GM18508 (cell line): ENCODE results near the gene PCNT.
"Not testable (repeated sequence)": the region's sequence is repeated elsewhere in the genome, so short reads cannot be mapped to it uniquely, and the experiment has no call there.

Experiments used
- ATAC-seq: cut with Tn5 transposase; IDR thresholded peaks from one replicate; pipeline ENCODE4 v1.9.1; 2021; ENCODE audit warnings: moderate number of reproducible peaks; ENCODE audit not compliant: insufficient read depth, unreplicated experiment

The PCNT gene

DNA sequence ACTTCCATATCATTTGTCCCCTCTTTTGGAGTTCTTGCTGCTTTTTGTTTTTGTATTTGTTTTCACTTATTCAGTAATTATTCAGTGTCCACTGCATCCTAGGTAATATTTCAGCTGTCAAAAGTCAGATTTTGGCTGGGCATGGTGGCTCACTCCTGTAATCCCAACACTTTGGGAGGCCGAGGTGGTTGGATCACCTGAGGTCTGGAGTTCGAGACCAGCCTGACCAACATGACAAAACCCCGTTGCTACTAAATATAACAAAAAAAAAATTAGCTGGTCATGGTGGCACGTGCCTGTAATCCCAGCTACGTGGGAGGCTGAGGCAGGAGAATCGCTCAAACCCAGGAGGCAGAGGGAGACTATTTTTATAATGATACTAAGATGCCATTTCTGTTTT, 141.2 kb downstream of the PCNT start:
- ATAC-seq = not testable (repeated sequence)

DNA sequence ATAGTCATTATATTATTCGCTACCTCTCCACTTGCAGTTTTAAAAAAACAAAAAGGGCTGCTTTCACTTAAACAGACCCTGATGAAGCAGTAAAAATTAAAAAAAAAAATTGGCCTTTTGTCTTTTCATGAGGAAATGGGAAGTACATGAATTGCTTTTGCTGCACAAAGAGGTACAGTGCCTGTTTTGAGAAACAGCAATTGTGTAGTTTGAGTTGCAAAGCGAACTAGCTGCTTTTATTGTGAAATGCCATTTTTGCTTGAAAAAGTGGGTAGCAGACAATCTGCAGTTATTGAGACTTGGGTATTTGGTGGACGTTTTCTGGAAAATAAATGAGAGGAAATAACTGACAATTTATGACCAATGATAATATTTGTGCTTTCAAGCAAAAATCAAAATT, 141.7 kb downstream of the PCNT start:
- no peak for ATAC-seq

DNA sequence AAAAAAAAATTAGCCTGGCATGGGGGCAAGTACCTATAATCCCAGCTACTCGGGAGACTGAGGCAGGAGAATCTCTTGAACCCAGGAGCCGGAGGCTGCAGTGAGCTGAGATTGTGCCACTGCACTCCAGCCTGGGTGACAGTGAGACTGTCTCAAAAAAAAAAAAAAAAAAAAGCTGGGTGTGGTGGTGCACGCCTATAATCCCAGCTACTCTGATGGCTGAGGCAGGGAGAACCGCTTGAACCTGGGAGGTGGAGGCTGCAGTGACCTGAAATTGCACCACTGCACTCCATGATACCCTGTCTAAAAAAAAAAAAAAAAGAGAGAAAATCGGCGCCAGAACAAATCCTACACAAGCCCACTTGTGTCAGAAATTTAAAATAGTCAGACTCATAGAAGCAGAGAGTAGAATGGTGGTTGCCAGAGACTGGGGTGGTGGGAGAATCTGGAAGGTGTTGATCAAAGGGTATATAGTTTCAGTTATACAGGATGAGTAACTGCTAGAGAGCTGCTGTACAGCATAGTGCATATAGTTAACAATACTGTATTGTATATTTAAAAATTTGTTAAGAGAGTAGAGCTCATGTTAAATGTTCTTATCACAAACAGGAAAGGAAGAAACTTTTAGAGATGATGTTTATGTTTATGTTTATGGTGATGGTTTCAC, 144.3 kb downstream of the PCNT start:
- ATAC-seq = no peak

DNA sequence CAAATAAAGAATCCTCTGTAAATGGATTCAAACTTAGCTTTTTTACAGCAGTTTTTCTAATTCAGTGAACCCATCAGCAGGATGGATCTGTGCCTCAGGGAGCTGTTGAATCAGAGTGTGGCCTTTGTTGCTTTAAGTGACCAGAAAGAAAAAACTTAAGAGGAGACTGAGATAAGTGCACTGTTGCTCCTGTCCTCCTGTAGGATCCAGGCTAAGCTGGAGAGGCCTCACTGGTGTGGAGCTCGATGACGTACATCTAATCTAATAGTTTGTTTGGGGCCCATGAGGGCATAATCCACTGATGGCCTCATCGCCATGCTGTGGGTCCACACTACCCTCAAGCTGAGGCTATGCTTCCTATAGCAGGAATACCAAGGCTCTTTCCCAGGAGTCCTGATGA, 145.3 kb downstream of the PCNT start:
- no peak for ATAC-seq

DNA sequence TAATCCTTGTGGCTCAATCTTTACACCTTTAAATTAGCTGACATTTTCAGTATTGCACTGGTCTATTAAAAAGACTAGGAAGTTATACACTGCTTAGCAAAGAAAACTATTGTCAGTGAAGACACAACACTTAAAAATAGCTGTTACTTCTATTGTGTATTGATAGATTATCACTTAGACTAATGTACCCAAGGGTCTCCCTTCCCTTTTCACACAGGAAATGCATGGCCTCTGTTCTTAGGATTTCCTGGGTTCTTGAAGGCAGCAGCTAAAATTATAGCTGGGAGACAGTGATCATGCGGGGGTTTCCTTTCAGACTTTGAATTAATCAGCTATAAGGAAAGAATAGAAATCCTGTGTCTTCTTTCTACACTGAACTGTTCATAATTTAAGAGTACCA, 147.6 kb downstream of the PCNT start:
- no peak for ATAC-seq

DNA sequence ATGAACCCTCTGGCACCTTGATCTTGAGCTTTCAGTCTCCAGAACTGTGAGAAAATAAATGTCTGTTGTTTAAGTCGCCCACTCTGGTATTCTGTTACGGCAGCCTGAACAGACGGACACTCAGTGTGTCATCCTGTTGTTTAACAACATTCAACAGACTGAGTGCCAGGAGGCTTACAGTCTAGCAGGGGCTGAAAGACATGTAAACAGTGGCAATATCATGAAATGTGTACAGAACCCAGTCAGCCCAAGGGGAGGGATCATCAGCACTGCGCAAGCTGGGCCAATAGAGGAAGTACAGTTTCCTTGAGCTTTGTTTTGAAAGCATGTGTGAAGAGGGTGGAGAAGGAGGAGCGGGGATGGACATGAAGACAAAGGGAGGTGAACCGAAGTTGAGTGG, 148.3 kb downstream of the PCNT start:
- no peak for ATAC-seq

DNA sequence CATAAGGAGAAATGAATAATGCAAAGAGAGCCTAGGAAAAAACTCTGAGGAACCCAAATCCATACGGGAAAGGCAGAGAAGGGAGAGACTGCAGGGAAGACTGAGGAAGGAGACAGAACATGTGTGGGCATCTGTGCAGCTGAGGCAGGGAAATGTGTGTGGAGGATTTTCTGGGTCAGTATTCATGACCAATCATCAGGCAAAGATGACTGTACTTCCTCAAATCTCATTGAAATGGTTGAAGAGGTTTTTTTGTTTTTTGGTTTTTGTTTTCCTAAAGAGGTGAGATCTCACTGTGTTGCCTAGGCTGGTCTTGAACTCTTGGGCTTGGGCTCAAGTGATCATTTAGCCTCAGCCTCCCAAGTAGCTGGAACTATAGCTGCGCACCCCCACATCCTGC, 150.4 kb downstream of the PCNT start:
- no peak for ATAC-seq

DNA sequence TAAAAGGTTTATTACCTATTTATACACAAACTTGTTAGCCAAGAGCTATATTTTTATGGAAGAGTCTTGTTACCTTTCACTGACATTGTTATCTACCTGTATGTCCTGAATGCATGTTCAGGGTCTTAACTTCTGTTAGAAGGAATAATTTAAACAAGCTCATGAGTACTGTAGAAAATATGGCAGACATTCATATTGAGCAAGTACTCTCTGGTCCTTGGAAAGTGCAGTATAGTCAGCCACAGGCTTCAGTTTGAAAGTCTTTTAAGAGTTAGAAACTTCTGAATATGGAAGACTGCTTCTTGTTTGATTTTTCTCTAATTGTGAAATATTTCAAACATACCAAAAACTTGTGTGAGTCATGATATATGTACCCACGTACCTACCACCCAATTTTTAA, 151.3 kb downstream of the PCNT start:
- no peak for ATAC-seq

DNA sequence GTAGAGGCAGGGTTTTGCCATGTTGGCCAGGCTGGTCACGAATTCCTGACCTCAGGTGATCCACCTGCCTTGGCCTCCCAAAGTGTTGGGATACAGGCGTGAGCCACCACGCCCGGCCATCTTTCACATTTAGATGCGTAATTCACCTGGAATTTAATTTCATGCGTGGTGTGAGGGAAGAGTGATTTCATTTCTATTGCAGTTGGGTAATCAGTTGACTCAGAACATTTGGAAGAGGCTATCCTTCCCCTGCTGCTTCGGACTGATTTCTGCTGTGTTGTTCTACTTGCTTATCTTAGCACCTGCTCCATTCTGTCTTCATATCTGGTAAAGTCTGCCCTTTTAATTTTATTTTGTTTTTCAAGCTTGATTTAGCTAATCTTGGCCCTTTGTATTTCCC, 153.8 kb downstream of the PCNT start:
- no peak for ATAC-seq

DNA sequence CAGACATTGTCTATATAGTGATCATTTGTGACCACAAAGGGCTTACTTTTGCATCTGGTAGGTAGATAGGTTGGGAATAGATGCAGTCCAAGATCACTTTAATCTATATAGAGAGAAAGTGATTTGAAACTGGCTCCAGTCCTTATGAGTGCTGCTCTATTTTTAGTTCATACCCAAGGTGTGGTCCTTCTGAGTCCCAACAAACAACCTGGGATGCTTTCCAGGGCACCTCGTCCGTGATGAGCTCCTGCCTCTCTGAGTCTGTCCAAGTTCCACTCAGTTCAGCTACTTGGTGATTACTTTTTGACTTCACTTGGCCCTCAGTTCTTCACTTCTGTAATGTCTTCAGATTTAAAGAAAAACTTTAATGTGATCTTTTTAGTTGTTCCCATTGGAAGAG, 155.0 kb downstream of the PCNT start:
- ATAC-seq = no peak

DNA sequence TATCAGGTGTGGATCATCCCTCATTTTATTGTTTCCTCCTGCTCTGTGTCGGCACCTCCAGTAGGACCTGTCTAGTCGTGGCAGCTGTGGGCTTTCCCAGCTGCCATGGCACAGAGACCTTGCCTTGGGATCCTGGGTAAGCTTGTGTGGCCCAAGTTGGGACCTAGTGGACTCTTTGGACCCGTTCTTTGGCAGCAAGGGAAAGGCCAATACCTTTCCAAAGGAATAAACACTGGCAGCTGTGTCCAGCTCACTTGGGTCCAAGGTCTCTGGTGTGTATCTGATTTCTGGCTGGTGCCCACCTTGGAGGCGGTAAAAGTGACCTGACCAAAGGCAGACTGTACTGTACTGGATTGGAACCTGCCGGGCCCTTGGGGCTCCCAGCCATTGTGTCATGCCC, 156.5 kb downstream of the PCNT start:
- no peak for ATAC-seq

DNA sequence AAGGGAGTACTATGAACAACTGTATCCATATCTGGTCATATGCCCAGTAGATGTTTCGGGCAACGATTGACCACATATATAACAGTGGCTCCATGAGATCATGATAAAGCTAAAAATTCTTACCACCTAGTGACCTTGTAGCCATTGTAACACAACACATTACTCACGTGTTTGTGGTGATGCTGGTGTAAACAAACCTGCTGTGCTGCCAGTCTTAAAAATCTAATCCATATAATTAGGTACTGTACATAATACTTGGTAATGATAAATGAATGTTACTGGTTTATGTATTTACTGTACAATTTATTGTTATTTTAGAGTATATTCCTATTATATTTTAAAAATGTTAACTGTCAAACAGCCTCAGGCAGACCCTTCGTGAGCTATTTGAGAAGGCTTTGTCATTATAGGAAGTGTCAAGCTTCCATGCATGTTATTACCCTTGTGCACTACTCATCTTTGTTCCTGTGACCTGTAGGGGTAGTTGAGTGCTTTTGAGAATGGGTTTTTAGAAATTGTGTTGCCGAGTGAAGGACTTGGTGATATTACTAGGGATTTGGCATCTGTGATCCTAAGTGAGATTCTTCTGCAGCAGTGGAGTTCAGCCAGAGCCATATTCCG, 158.4 kb downstream of the PCNT start:
- ATAC-seq = no peak

DNA sequence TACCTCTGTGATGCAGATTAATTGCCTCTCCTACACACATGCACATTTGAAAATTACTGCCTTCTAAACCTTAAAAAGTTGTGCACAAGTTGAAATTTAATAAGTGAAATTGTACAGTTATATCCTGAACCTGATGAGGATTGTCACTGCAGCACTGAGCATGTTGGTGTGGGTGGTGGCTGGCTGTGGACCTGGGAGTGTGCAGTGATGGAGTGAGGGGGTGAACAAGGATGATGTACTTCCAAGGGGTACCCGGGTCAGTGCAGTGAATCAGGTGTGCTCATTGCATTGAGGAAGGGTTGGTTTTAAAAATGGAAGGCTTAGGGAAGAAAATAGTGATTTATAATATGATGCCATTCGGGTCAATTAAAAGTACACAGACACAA, 158.9 kb downstream of the PCNT start:
- no peak for ATAC-seq

DNA sequence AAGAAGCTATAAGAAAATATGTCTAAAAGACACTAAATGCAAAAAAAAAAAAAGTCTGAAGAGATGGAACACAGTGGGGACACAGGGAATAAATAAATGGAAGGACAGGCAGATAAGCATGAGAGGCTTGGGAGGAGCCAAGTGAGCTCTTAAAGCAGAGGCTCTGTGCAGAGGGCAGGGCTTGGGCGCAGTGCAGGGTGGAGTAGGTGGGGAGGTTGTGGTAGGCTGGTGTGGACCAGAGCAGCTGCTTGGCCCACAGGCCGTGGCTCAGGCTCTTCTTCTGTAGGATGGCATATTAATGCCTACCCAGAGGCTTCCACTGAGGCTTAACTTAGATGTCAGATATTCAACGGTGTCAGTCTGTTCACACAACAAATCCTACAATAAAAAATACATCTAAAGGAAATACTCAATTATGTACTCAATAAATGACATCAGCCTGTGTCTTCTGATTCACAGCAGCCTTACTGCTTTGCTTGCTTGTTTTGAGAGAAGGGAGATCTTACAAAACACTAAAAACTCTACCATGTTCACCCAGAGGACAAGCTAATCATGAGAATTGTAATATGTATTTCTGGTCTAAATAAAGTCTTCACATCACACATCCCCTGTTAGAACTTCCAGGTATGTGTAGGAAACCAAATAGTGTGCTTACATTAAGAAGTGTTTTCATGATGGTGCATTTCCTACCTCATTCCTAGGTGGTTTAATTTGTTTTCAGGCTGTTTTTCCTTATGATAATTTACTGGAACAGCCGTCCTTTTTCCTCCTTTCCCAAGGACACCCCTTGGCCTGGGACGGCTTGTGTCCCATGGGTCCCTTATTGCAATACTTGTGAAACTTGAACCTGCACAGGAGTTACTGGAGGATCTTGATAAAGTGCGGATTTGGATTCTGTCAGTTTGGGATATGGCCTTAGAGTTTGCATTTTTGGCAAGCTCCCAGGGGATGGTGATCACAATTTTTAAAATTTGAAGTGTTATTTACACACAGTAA, 159.6 kb downstream of the PCNT start:
- ATAC-seq = no peak

DNA sequence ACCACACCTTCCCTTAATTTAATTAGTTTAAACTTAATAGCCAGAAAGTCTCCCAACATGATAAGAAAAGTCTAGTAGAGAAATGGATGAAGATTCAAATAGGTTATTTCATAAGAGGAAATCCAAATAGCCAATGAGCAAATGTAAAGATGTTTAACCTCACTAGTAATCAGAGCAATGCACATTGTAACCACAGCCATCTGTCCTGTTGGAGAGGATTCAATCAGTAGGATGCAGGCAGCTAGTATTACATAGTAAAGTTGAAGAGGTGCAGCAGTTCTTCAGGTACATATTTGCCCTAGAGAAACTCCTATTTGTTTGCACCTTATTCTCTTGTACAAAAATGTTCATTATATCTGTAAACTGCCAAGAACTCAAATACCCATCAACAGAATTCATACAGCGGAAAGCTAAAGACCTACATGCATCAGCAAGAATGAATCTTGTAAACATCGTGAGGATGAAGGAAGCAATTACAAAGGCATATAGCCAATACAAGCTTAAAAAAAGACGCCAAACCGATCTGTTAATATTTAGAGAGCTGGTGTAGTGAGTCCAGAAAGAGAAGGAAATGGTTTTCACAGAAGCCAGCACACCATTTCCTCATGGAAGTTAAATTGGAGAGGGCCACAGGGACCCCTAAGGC, 162.6 kb downstream of the PCNT start:
- no peak for ATAC-seq

DNA sequence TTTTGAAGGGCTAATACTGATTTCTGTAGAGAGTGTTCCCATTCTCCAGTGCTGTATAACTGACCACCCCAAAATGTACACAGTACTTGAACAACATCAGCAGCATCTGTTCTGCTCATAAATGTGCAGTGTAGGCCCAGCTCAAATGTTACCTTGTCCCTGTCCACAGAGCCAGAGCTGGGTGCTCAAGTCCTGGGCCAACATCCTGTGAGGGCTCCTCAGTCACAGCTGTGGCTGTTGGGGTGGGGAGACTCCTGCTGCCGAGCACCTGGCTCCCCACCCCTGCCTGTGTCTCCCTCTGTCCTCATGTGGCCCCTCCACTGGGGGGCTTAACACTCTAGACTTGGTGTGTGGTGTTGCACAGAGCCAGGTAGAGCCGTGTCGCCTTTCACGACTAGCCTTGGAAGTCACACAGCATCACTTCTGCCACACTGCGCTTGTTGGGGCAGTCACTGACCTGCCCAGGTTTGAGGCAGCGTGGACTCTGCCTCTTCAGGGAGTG, 165.3 kb downstream of the PCNT start:
- no peak for ATAC-seq

DNA sequence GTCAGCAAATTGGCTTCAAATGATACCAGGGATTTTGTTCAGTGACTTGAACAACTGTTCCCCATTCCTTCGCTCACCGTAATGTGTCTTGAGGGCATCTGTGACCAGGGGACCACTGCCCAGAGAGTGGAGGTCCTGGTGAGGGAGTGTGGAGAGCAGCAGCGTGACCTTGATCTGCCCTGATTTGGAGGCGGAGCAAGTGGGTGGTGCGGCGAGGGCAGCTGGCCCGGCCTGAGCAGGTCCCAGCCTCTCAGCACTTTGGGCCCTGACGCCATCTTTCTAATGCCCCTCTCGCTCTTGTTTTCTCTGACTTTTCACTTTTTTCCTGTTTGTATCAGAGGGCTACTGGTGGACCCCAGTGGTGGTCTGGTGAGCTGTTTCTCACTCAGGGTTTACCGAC, 165.8 kb downstream of the PCNT start:
- ATAC-seq = no peak

DNA sequence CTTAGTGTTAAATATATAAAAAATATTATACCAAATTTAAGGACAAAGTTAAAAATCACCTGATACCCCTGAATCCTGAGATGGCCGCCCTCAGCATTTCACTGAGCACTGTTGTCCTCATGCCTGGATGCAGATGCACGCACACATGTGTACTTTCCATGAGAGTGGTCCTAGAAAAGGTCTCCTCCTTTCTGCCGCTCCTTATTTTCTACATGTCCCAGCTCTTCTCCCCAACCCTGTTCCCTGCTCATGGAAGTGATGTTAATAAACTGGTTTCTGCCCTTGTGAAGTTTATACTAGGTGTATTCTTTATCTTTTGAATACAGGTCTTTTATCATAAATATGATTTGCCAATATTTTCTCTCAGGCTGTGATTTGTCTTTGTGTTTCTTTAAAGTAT, 167.6 kb downstream of the PCNT start:
- ATAC-seq = no peak

DNA sequence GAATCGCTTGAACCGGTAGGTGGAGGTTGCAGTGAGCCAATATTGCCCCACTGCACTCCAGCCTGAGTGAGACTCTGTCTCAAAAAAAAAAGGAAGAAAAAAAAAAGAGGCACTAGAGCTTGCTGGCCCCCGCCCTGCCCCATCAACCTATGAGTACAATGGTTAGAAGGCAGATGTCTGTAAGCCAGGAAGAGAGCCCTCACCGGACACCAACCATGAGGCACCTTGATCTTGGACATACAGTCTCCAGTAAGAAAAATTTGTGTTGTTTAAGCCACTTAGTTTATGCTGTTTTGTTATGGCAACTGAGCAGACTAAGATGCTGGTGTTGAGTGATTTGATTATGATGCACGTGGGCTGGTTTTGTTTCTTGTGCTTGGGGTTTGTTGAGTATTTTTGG, 168.9 kb downstream of the PCNT start:
- no peak for ATAC-seq

DNA sequence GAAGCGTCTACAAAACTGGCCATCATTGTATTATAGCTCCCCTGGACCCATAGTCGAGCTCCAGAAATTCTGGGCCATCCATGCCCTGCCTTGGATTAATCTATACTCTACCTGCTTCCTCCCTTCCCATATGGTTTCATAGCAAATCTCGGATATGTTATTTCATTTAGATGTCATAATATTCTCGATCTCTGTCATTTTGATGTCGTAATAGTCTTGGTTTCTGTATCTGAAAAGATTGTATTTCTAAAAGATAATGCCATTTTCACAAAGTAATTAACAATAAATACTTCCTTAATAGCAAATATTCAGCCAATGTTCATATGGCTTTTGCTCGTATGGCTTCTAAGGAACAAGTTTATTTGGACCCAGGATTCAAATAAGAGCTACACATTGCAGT, 169.9 kb downstream of the PCNT start:
- no peak for ATAC-seq
